HK-2 (cell line): ENCODE data around the gene NRXN2.
A peak's percentile ranks its signal among the peaks of the same experiment; 100 is the strongest.
"Not testable (repeated sequence)": the region's sequence is repeated elsewhere in the genome, so short reads cannot be mapped to it uniquely, and the experiment has no call there.

ENCODE experiments used
- DNase-seq: peaks from one replicate; pipeline ENCODE4 v3.0.0-alpha.2; 2018; ENCODE audit not compliant: unreplicated experiment

The NRXN2 gene

DNA sequence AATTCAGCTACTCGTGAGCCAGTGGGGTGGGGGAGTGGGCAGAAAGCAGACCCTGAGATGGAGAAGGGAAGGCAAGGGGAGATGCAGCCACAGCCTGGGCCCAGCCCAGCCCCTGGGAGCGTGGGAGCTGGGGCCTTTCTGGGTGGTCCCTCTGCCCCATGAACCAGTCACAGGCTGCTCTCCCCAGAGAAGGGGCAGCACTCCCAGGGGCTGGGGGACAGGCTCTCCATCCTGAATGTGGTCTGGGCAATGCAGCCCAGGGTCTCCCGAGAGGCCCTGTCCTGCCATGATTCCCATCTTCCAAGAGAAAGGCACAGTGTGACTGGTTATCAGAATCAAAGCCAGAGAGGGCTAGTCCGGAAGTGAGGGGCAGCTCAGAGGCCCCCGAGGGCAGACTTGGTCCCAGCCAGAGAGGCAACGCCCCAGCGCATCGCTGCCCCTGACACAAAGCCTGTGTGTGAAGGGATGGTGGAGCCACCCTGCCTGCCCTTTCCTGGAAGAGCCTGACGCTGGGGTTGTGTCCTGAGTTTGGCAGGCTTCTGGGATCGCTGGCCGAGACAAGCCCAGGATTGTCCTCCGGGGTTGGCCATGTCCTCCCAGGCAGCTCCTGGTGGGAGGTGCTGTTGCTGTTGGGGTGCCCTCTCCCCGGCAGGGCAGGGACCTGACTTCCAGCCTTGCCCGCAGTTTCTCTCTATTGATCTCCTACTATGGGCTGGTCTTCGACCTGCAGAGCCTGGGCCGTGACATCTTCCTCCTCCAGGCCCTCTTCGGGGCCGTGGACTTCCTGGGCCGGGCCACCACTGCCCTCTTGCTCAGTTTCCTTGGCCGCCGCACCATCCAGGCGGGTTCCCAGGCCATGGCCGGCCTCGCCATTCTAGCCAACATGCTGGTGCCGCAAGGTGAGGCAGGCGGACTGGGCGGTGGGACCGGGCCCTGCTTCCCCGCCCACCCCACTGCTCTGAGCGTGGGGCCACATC is 155.8 kb downstream of the NRXN2 start:
- DNase-seq, result no peak

DNA sequence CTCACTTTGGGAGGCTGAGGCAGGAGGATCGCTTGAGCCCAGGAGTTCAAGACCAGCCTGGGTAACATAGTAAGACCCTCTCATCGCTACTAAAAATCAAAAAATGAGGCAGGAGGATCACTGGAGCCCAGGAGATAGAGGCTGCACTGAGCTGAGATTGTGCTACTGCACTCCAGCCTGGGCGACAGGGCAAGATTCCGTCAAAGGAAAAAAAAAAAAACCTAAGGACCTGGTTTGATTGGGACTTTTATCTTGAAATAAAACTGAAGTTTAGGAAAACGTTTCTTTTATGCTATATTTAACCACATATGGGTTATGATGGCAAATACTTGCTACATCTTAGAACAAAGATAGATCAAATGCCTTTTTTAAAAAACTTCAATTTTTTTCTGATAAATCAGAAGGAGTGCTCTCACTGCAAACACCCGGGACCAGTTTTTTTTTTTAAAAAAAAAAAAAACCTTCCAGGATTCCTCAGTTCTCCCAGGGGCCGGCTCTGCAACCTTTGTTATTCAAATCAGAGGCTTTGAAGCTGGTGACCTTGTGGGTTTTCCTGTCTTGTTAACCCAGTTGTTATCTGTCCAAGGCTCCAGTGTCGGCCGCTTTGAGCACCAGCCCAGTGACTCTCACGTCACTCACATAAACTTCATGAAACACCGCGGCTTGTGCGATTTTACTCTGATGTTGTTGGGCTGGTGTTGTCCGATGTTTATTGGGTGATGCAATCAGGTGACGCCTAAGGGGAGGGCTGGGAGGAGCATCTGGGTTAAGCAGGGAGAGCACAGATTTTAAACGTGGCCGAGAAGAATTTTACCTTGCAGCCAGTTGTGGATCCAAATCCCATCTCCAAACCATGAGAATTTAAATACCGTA is 156.7 kb downstream of the NRXN2 start:
- DNase-seq, result peak; percentile 20

DNA sequence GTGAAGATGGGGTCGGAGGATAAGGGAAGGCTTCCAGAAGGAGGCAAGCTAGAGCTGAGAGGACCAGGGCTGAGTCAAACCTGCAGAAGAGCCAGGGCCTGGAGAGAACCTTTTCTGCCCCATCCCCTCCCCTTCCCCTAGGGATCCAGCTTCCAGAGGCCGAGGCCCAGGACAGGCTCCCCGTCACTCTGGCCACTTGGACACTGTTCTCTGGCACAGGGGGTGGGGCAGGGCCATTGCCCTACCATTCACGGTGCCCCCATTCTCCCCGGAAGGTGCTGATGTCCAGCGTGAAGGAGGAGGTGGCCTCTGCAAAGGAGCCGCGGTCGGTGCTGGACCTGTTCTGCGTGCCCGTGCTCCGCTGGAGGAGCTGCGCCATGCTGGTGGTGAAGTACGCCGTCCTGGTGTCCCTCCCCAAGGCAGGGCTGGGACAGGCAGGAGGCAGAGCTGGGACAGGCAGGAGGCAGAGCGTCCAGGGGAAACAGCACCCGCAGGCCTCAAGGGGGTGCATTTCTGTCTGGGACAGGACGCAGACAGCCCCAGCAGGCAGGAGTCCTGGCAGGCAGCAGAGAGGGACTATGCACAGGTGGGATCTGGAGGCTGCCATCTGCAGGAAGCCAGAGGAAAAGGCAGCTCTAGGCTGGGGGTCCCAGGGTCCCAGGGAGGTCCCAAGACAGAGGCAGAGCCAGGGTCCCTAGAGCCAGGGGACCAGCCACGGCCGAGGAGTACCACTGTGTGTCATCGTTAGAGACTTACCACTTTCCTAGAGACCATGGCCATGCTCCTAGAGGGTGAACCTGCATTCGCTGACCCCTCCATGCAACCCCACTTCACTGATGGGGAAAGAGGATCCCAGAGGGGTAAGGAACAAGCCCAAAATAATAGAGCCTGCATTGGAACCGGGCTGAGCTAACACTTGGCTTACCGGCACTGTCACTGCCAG is 157.8 kb downstream of the NRXN2 start:
- no peak for DNase-seq

DNA sequence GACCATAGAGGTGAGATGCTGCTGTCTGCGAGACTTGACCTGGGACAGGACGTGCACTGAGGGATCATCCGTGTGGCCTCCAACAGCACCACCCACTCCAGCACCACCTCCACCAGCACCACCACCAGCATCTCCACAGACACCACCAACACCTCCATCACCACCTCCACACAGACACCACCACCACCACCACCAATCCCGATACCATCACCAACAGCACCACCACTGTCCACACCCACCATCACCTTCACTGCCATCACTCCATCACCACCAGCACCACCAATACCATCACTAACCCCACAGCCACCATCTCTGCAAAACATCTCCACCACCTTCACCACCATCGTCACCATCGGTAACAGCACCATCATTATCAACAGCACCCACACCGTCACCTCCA is 158.6 kb downstream of the NRXN2 start:
- no peak for DNase-seq

DNA sequence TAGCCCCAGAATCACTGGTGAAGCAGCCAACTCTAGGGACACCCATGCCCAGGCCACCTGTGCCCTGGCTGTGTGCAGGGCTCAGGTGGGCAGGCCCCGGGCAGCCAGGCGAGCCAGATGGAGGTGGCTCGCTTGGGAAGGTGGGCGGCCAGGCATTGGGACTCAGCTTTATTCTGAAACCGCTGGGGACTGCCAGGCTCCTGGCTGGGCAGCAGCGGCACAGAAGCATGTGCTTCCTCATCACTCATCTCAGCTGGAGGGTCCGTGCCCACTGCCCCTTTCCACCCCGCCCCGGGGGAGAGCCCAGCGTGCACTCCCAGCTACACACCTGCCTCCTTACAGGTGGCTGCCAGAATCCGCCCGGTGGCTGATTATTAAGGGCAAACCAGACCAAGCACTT is 159.0 kb downstream of the NRXN2 start:
- no peak for DNase-seq

DNA sequence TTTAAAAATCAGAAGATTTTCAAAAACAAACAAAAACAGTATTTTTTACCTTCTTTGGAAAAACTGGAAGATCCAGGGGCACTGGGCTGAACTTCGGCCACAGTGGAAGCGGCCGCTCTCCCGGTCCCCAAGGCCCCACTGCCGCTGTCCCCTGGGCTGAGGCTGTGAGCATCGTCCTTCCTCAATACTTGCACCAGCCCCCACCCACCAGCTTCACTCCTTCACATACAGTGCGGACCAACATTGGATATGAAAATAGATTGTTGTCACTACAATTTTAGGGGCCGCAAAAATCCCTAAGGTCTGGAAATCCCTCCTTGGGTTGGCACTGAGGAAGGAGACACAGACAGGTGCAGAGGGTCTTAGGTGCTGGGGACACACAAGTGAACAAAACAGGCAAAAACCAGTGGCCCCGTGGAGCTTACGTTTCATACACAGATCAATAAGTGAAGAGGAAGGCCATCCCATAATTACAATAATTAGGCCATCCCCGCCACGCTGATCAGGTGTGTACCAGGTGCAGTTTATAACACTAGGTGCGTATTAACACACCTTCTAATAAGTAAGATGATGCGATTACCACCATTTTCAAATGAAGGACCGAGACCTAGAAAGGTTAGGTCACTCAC is 160.2 kb downstream of the NRXN2 start:
- no peak for DNase-seq

DNA sequence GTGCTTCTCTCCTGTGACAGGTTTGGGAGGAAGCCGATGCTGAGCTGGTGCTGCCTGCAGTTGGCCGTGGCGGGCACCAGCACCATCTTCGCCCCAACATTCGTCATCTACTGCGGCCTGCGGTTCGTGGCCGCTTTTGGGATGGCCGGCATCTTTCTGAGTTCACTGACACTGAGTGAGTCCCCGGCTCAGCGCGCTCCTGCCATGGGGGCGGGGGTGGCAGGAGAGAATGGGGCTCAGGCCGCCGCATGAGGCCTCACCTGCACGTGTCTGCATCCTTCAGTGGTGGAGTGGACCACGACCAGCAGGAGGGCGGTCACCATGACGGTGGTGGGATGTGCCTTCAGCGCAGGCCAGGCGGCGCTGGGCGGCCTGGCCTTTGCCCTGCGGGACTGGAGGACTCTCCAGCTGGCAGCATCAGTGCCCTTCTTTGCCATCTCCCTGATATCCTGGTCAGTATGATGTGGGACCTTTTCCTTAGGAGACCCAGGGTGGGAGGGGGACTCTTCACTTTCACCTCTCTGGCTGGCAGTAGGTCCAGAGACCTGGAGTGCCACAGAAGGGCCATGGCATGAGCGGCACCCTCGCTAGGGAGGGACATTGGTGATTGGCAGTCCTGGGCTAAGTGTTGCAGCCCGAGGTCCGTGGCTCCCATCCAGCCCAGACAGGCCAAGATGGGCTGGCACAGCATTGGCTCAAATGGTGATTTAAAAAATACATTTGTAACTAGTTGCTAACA is 160.8 kb downstream of the NRXN2 start:
- no peak for DNase-seq

DNA sequence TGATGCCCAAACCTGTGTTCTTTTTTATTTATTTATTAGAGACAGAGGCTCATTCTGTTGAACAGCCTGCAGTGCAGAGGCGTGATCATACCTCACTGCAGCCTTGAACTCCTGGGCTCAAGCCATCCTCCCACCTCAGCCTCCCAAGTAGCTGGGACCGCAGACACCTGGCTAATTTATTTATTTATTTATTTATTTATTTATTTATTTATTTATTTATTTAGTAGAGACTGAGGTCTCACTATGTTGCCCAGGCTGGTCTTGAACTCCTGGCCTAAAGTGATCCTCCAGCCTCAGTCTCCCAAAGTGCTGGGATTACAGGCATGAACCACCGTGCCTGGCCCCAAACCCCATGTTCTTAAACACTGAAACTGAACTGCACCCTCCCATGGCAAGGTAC is 161.6 kb downstream of the NRXN2 start:
- DNase-seq, result not testable (repeated sequence)

DNA sequence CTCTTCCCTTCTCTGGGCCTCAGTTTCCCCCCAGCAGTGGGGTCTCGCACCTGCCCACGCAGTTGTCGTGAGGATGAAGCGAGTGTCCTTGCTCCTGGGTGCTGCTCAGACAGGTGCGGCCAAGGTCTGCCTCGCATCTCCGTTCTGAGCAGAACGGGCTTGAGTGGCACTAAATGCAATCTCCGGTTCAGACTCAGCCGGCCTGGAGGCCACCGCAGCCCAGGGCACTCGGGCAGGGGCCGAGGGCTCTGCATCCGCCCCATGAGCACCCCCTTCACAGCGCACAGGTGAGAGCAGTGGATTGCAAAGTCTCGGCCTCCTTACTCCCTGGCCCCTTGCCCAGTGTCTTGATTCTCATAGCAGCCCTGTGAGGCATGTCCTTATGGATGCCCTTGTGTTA is 162.1 kb downstream of the NRXN2 start:
- no peak for DNase-seq

DNA sequence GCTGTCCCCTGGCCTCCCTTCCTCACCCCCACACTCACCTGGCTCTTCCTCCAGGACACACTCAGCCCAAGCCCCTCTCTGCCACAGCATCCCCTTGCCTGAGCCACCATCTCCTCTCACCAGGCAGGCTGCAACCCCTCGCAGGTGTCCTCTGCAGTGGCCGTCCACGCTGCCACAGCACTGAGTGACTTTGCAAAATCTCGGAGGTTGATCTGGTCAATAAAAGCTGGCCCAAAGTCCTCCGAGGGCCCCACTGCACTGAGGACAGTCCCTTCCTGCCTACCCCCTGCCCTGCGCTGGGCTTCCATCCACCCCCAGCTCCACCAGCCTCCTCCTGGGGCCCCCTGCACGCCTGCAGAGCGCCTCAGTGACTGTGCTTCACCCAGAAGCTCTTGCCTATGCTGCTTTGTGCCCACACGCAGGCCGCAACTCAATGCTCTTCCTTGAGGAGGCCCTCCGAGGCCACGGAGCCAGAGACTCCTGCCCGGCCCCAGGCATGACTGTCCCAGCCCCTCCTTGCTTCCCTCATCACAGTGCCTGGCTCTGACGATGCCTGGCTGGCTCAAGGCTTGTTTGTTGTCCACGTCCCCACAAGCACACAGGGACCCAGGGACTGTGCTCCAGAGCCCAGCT is 162.7 kb downstream of the NRXN2 start:
- no peak for DNase-seq

DNA sequence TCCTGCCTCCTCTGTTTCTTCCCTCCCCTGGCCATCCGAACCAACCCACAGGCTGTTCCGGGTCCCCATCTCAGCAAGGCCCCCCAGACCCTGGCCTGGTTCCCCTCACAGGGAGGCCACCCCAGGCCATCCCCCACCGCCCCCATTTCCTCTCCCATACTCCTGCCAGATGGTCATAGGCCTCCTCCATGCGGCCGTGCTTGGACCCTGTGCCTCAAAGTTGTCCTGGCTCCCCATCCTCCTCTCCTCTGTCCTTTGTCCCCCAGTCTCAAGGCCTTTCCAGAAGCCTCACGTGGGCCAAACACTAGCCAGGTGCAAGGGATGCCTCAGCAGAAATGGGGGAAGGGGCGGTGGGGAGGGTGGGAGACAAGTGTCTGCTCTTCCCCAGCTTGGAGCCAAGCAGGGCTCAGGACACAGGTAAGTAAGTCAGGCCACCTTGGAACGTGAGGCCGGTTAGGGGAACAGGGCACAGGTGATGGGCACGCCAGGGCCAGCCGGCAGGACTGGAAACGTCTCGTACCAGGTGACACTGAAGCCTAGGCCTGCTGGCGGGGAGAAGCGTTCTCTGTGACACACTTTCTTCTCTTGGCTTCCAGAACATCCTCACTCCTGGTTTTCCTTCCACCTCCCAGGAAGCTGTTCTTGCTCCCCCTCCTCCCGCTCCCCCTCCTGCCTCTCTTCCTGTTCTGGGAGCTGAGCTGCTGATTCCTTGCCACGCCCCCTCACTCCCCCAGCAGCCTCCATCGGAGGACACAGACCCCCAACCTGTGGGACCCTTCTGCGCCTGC is 163.5 kb downstream of the NRXN2 start:
- no peak for DNase-seq

DNA sequence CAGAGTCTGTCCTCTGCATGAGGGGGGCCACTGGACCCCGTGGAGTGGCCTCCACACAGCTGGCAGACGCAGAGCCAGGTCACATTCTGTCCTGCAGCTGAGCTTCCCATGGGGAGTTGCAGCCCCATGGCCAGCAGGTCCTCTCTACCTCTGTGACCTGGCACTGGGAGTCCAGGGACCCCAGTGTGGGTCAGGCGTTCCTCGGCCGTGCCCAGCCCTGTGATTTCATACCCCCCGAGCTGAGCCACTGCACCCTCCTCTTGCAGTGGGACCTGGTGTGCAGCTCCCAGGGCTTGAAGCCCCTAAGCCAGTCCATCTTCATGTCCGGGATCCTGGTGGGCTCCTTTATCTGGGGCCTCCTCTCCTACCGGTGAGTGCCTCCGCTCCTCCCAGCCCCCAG is 164.1 kb downstream of the NRXN2 start:
- DNase-seq, result no peak

DNA sequence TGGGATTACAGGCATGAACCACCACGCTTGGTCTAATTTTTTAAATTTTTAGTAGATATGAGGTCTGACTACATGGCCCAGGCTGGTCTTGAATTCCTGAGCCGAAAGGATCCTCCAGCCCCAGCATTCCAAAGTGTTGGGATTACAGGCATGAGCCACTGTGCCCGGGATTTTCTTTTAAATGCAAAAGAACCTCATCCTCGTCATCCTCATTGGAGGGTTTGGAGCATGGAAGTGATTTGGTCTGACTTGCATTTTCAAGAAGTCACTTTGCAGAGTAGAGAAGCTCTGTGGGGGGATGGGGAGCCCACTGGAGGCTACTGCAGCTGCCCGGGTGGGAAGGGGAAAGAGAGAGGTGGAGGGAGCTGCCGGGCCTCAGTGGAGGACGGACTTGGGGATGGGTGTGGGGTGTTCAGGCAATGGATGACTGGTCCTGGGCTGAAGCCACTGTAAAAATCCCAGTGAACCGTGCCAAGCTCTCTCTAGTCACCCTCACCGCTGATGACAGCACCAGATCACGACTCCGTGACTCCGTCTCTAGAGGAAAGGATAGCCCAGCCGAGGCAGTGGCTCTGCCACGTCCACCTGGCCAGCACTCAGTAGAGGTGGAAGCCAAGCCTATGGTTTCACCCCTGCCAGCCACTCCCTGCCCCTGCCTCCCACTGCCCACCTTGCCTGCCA is 164.8 kb downstream of the NRXN2 start:
- peak; percentile 49 for DNase-seq

DNA sequence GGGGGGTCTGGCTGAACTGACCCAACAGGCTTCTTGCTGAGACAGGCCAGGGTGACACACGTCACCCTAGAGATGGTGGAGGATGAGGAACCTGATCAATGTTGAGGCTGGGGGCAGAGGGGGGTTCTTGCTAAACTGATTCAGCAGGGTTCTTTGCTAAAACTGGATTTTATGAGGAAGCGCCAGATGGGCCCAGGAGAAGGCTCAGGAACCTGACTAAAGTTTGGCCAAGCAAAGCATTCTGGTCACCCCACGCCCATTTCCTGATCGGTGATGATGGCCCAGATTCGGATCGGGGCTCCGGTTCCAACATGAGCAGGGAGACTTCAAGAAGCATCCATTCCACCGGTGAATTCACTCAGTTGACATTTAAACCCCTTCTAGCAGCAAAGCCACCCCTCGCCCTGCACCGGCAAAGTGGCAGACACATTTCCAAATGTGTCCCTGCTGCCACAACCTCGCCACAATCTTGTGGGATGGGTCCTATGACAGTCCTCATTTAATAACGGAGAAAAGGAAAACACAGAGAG is 166.2 kb downstream of the NRXN2 start:
- no peak for DNase-seq
